Large intestine (tissue), 3 donors: ENCODE measurements around the gene SHC4. TPM values are rescaled to one million over a fixed set of nuclear protein-coding genes. Genes with fewer than 3 reads are reported as not detected.

ENCODE experiments used
- DNase-seq, 2 donors: peaks; one replicate each; pipeline versions ENCODE4 v3.0.0 to v3.0.0-alpha.2; 2013
- H3K27ac ChIP-seq: one replicate; pipeline ENCODE4 v1.5.1; 2013; ENCODE audit warnings: low read length
- H3K27me3 ChIP-seq: 2 replicates; pipeline ENCODE4 v1.6.1; 2013; ENCODE audit warnings: low read length; ENCODE audit not compliant: control insufficient read depth, insufficient read depth
- H3K36me3 ChIP-seq: 2 replicates; pipeline ENCODE4 v1.6.1; 2013; ENCODE audit warnings: low read length; ENCODE audit not compliant: control insufficient read depth, insufficient read depth
- H3K4me1 ChIP-seq: one replicate; pipeline ENCODE4 v1.6.1; 2013; ENCODE audit warnings: low read length; ENCODE audit not compliant: control insufficient read depth, insufficient read depth
- H3K4me3 ChIP-seq: one replicate; pipeline ENCODE4 v1.5.1; 2013; ENCODE audit warnings: low read length
- H3K9me3 ChIP-seq: one replicate; pipeline ENCODE4 v1.6.1; 2013; ENCODE audit warnings: mild to moderate bottlenecking, low read depth, low read length, moderate library complexity; ENCODE audit not compliant: control insufficient read depth
- WGBS: methylation state at CpG from one replicate; pipeline ENCODE4 v1.1.5; 2013; ENCODE audit warnings: low lambda C conversion rate; ENCODE audit not compliant: insufficient coverage; 5-methylcytosine and 5-hydroxymethylcytosine counted together
- polyA plus RNA-seq: library from polyadenylated mRNA; unstranded; fragments of 120-200 nt; gene quantifications from one replicate; pipeline ENCODE4 v1.2.1, GENCODE V29; 2013

Gene SHC4
- polyA plus RNA-seq, 1 donor, result 1.7 TPM

DNA sequence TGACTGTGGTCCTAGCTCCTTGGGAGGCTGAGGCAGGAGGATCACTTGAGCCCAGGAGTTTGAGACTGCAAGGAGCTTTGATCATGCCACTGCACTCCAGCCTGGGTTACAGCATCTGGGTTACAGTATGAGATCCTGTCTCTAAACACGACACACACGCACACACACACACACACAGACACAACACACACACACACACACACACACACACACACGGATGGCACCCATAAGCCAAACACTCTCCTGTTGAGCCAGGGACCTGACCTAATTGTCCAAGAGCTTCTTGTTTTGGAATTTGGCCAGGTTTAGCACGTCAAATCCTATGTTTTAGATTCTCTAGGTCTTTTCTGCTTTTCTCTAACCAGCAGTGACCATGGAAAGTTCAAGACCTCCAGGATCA lies 59.0 kb downstream of the SHC4 start:
- DNase-seq, result no peak
- no peak overlapping the region for H3K27ac ChIP-seq
- H3K4me1 ChIP-seq, result no peaks in the 10 kb centered on the region
- H3K27me3 ChIP-seq, result no peaks in the 10 kb centered on the region
- no peak overlapping the region for H3K4me3 ChIP-seq
- H3K9me3 ChIP-seq, result no peaks in the 10 kb centered on the region
- 100% methylated on average over 1 of the region's 4 CpGs for WGBS
- no peaks in the 10 kb centered on the region for H3K36me3 ChIP-seq

DNA sequence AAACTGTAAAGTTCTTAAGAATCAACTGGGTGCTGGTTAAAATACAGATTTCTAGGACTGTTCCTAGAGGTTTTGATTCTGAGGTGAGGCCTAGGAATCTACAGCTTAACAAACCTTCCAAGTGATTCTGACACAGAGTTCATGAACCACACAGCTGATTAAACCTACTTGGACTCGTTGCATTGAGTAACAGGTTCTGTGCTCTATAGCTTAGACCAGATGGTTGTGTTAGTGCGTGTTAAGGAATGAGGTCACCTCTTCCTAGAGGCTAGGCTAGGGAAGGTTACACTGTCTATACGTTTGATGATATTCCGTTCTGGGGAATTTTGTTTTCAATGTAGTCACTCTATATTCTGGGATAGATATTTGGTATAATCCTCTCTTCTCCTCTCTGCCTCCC lies 63.9 kb downstream of the SHC4 start:
- no CpG with 5 or more reads among the region's 4 CpGs for WGBS
- no peak for DNase-seq
- Histone ChIP-seq H3K4me3 (no peak overlapping the region), H3K9me3 (no peaks in the 10 kb centered on the region), H3K27ac (no peak overlapping the region), H3K27me3 (no peaks in the 10 kb centered on the region), H3K36me3 (no peaks in the 10 kb centered on the region), H3K4me1 (no peaks in the 10 kb centered on the region)

DNA sequence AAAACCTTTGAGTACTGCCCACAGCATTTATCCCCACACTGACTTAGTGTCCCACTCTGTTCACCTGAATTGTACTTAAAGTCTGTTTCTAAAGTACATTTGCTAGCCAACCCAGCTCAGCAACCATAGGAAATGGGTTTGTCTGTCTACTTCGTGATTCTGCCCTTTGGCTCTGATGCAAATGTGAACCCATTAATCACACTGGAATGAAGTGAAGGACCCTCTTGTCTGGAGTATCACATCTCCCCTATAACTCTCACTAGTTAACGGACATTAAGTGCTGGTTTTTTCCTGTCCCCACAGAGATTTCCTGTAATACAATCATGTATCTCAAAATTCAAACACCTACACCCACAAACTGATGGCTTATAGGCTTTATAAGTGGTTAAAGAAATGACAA lies 65.3 kb downstream of the SHC4 start:
- Histone ChIP-seq H3K4me1 (no peaks in the 10 kb centered on the region), H3K9me3 (no peaks in the 10 kb centered on the region), H3K27me3 (no peaks in the 10 kb centered on the region), H3K4me3 (no peak overlapping the region), H3K36me3 (no peaks in the 10 kb centered on the region), H3K27ac (no peak overlapping the region)
- 80% methylated on average over 1 of the region's 2 CpGs for WGBS
- no peak for DNase-seq

DNA sequence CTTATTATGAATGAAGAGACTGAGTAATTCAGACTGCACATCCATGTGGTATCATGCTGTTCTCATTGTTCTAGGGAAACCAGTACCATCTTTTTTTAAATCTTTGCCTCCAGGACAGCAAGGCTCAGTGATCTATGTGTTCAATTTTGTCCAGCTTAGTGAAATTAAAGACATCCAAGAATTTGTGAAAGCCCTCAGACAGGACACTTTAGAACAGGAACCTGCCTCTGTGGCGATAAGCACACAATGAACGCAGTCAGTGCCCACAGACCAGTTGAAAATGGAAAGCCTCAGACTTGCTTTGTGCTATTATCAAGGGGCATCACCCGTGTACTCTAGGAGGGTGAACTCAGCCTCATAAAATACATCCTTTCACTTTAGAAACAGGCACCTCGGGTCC lies 65.7 kb downstream of the SHC4 start:
- WGBS, result no CpG with 5 or more reads among the region's 4 CpGs
- Histone ChIP-seq H3K36me3 (no peaks in the 10 kb centered on the region), H3K27me3 (no peaks in the 10 kb centered on the region), H3K4me3 (no peak overlapping the region), H3K27ac (no peak overlapping the region), H3K4me1 (no peaks in the 10 kb centered on the region), H3K9me3 (no peaks in the 10 kb centered on the region)
- no peak for DNase-seq

DNA sequence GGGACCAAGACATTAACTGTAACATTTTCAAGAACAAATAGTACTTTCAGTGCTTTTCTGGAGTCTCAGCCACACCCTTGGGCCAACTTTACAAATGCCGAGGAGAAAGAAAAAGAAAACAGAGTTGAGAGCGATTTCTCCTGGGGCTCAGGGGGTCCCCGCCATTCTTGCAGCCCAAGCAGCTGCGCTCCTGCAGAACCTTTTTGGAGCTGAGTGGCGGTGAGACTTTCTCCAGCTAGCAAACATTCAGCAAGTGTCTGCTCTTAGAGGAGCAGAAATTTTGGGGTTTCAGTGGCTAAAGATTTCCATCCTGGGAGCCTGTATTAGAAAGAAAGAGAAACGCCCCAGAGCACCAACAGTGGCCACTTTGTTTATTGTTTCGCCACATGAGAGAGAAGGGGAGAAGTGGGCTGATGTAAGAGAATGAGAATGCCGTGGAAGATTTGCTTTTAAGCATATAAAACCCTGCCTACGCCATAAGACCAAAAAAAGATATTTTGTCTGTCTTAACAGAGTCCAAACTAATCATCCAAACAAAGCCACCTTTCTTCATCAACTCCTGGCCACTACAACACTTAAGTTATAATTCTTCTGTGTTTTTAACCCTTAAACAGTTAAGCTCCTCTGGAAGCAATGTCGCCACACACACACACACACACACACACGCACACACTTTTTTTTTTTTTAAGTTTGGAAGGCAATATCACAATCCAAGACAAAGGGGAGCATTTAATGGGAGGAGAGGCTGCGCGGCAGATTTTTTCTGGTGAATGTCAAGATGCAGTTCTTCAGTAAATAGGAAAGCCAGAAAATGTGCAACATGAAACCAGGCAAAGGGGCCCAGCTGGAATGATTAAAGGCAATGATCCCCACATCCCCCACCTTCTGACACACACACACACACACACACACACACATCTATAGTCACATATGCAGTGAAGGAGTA lies 66.6 kb downstream of the SHC4 start:
- no peaks in the 10 kb centered on the region for H3K4me1 ChIP-seq
- H3K36me3 ChIP-seq, result no peaks in the 10 kb centered on the region
- no peak overlapping the region for H3K4me3 ChIP-seq
- H3K9me3 ChIP-seq, result no peaks in the 10 kb centered on the region
- no peaks in the 10 kb centered on the region for H3K27me3 ChIP-seq
- peak overlapping the region; percentile 26 for H3K27ac ChIP-seq
- DNase-seq, result peak in 1 of 2 donors; percentile 22
- WGBS, result no CpG with 5 or more reads among the region's 13 CpGs

DNA sequence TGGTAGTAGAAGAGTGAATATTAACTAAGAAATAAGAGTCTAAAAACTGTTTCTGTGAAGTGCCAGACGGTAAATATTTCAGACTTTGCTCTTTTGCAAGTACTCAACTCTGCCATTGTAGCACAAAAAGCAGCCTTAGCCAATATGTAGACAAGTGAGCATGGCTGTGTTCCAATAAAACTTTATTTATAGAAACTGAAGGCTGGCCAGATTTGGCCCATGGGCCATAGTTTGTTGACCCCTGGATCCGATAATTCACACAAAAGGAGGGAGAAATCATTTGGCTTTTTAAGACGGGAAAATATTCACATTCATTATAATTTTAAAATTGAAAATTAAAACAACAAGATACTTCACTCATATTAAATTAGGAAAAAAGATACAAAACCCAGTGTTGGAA lies 70.4 kb downstream of the SHC4 start:
- no peaks in the 10 kb centered on the region for H3K9me3 ChIP-seq
- no peaks in the 10 kb centered on the region for H3K36me3 ChIP-seq
- DNase-seq, result no peak
- H3K4me3 ChIP-seq, result no peak overlapping the region
- no peak overlapping the region for H3K27ac ChIP-seq
- H3K27me3 ChIP-seq, result no peaks in the 10 kb centered on the region
- WGBS, result 100% methylated on average over 1 of the region's 3 CpGs
- no peaks in the 10 kb centered on the region for H3K4me1 ChIP-seq

DNA sequence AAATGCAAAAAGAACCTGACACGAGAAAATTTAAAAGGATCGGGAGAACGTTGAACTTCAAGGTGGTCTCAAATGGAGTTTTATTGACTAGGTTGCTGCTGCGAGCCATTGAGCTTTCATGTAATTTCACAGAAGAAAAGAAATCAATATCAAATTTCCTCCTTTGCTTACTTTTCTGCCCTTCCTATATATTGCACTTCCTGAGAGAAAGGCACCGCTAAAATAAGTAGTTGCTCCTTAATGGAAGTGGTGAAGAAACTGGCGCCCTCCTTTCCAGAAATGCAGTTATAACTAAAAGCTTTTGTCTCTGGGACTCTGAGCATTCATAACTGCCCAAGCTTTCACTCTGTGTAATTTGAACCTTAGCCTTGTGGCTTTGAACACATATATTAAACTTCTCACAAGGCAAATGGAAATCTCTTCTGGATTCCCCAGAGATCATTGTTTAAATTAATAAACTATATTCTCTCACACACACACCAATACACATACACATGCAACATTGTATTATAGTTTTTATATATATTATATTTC lies 72.4 kb downstream of the SHC4 start:
- H3K36me3 ChIP-seq, result no peaks in the 10 kb centered on the region
- no peaks in the 10 kb centered on the region for H3K9me3 ChIP-seq
- no peak overlapping the region for H3K4me3 ChIP-seq
- no peak for DNase-seq
- no peaks in the 10 kb centered on the region for H3K27me3 ChIP-seq
- no peak overlapping the region for H3K27ac ChIP-seq
- 68% methylated on average over 4 of the region's 6 CpGs for WGBS
- H3K4me1 ChIP-seq, result no peaks in the 10 kb centered on the region

DNA sequence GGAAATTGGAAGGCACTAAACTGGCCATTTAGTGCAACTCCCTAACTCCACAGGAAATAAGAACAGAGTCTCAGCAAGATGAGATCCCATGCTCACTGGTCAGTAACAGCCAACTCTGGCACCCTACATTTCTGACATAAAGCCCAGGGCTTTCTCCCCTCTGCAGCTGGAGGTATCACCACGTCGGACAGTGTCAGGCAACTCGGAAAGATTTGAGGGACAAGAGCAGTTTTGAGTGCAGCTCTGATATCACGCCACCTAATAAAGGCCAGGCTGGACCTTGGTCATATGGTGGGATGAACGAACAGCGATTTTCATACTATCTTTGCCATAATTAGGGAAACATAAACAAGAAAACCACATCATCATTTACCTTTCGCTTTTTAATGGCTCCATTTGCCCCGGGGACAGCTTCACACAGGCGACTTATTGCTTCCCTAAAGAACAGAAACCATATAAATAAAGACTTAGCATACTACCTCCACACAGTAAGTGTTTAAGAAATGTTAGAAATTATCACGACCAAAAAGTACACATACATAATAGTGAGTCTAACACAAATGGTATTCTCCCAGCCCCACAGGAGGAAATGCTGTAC lies 73.2 kb downstream of the SHC4 start:
- Histone ChIP-seq H3K9me3 (no peaks in the 10 kb centered on the region), H3K27me3 (no peaks in the 10 kb centered on the region), H3K4me3 (no peak overlapping the region), H3K27ac (no peak overlapping the region), H3K36me3 (no peaks in the 10 kb centered on the region), H3K4me1 (no peaks in the 10 kb centered on the region)
- 83% methylated on average over 1 of the region's 10 CpGs for WGBS
- no peak for DNase-seq

DNA sequence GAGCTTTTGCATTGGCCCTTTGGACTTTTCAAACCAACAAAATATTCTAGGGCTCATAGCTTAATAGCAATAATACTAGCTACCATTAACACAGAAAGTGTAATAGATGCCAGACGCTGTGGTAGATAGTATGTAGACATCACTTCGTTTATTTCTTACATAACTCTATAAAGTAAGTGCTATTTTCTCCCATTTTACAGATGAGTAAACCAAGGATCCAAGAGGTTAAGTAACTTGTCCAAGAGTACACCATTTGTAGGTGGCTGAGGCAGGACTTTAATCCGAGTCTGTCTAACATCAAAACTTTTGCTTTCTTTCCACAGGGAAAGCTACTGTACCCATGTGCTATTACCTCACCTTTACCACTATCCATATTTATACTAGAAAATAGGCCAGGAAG lies 73.8 kb downstream of the SHC4 start:
- Histone ChIP-seq H3K9me3 (no peaks in the 10 kb centered on the region), H3K36me3 (no peaks in the 10 kb centered on the region), H3K4me1 (no peaks in the 10 kb centered on the region), H3K4me3 (no peak overlapping the region), H3K27me3 (no peaks in the 10 kb centered on the region), H3K27ac (no peak overlapping the region)
- DNase-seq, result no peak
- WGBS, result no CpG with 5 or more reads among the region's 3 CpGs

DNA sequence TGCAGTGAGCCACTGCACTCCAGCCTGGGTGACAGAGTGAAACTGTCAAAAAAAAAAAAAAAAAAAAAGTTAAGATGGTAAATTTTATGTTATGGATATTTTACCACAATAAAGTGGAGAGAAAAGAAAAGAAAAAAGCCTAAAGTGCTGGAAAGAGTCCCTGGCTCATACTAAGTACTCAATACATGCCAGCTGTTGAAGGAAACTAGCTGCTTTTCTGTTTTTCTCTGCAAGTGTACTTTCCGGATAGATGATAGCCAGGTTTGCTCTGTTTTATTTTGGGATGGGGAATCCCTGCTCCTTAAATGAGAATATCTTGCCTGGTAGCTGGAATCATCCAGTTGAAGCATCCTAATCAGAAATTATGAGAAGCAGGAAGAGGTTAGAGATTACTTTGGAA lies 74.9 kb downstream of the SHC4 start:
- H3K9me3 ChIP-seq, result no peaks in the 10 kb centered on the region
- H3K4me3 ChIP-seq, result no peak overlapping the region
- no peak overlapping the region for H3K27ac ChIP-seq
- H3K4me1 ChIP-seq, result no peaks in the 10 kb centered on the region
- WGBS, result no CpG with 5 or more reads among the region's 1 CpG
- H3K36me3 ChIP-seq, result no peaks in the 10 kb centered on the region
- no peaks in the 10 kb centered on the region for H3K27me3 ChIP-seq
- DNase-seq, result no peak
